HG03196 (cell line): ENCODE data around the gene UBE2G1.

ENCODE experiments used
- ATAC-seq: cut with Tn5 transposase; IDR thresholded peaks from one replicate; pipeline ENCODE4 v1.9.1; 2021; ENCODE audit not compliant: unreplicated experiment

Gene UBE2G1

GRCh38 chr17:4366327-4367063, at the start of gene UBE2G1:
Gene UBE2G1 (minus strand): TSS chr17:4366675. CDS start chr17:4366316, 359 bp downstream.
- peak; percentile 68 for ATAC-seq

GRCh38 chr17:4412933-4413831, 46.7 kb upstream of the UBE2G1 start:
- peak; percentile 84 for ATAC-seq

- no peak for ATAC-seq
Measured at GRCh38 chr17:4411201-4411600, 44.7 kb upstream of the UBE2G1 start.

- ATAC-seq = no peak
Measured at GRCh38 chr17:4409659-4410058, 43.2 kb upstream of the UBE2G1 start.

- no peak for ATAC-seq
Measured at GRCh38 chr17:4407851-4408250, 41.4 kb upstream of the UBE2G1 start.

GRCh38 chr17:4407216-4407615, 40.7 kb upstream of the UBE2G1 start:
- no peak for ATAC-seq

GRCh38 chr17:4406386-4406785, 39.9 kb upstream of the UBE2G1 start:
- no peak for ATAC-seq

GRCh38 chr17:4405699-4406098, 39.2 kb upstream of the UBE2G1 start:
- no peak for ATAC-seq

- no peak for ATAC-seq
Measured at GRCh38 chr17:4405038-4405669, 38.7 kb upstream of the UBE2G1 start.

- ATAC-seq = no peak
Measured at GRCh38 chr17:4397840-4398239, 31.4 kb upstream of the UBE2G1 start.

- ATAC-seq = no peak
Measured at GRCh38 chr17:4395111-4395478, 28.6 kb upstream of the UBE2G1 start.

- ATAC-seq = no peak
Measured at GRCh38 chr17:4394208-4395110, 28.0 kb upstream of the UBE2G1 start.

GRCh38 chr17:4393806-4394205, 27.3 kb upstream of the UBE2G1 start:
- ATAC-seq = no peak

GRCh38 chr17:4389079-4389478, 22.6 kb upstream of the UBE2G1 start:
- ATAC-seq = no peak

- no peak for ATAC-seq
Measured at GRCh38 chr17:4387137-4387536, 20.7 kb upstream of the UBE2G1 start.

- ATAC-seq = no peak
Measured at GRCh38 chr17:4386406-4386805, 19.9 kb upstream of the UBE2G1 start.

- ATAC-seq = no peak
Measured at GRCh38 chr17:4381690-4382671, 15.5 kb upstream of the UBE2G1 start.

- ATAC-seq = no peak
Measured at GRCh38 chr17:4378626-4379025, 12.2 kb upstream of the UBE2G1 start.

GRCh38 chr17:4377247-4377646, 10.8 kb upstream of the UBE2G1 start:
- peak; percentile 34 for ATAC-seq
